PC-3 (cell line): ENCODE data around the gene DBF4B. TPM values are rescaled to one million over a fixed set of nuclear protein-coding genes. Genes with fewer than 3 reads are reported as not detected.

Source experiments
- ATAC-seq: fragments of 200-7000 bp; cut with Tn5 transposase; 2 replicates; pipeline ENCODE4 v1.9.1; 2020; ENCODE audit warnings: mild to moderate bottlenecking, moderate library complexity
- BruUV-seq: library from RNA; stranded (reverse); fragments of 400-500 nt; replicated peaks from 2 replicates; lab custom pipeline; 2021; lab: Mats Ljungman, UMichigan
- CTCF ChIA-PET: fragments of 300-600 bp; sonication (Branson Sonifier 250); formaldehyde crosslinking; loops from one replicate; lab custom pipeline; 2022; ENCODE audit warnings: antibody characterized with exemption; lab: Charles Lee
- POLR2A ChIA-PET: fragments of 300-600 bp; sonication (Branson Sonifier 250); formaldehyde crosslinking; loops from one replicate; lab custom pipeline; 2022; ENCODE audit warnings: antibody characterized with exemption; ENCODE audit not compliant: unreplicated experiment; lab: Charles Lee
- DNase-seq: peaks from one replicate; pipeline ENCODE4 v3.0.0-alpha.2; 2015
- H2AFZ ChIP-seq: fragments of 300-600 bp; sonication (generic); 2 replicates; pipeline ENCODE4 v1.6.0; 2016; ENCODE audit warnings: antibody characterized with exemption, low read length
- H3F3A ChIP-seq: fragments of 300-600 bp; sonication (generic); one replicate; pipeline ENCODE4 v1.6.0; 2017; ENCODE audit warnings: antibody characterized with exemption, low read length, control low read depth, mild to moderate bottlenecking; ENCODE audit not compliant: unreplicated experiment
- H3K27ac ChIP-seq: fragments of 300-600 bp; sonication (generic); 2 replicates; pipeline ENCODE4 v1.5.1; 2016; ENCODE audit warnings: mild to moderate bottlenecking, low read length
- H3K27me3 ChIP-seq: fragments of 300-600 bp; sonication (generic); 2 replicates; pipeline ENCODE4 v1.6.1; 2016; ENCODE audit warnings: low read length, mixed read lengths
- H3K36me3 ChIP-seq: fragments of 300-600 bp; sonication (generic); 2 replicates; pipeline ENCODE4 v1.6.1; 2016; ENCODE audit warnings: low read depth, mixed run types, low read length, mixed read lengths
- H3K4me1 ChIP-seq: fragments of 300-600 bp; sonication (generic); 2 replicates; pipeline ENCODE4 v1.5.1; 2016; ENCODE audit warnings: low read length; ENCODE audit not compliant: insufficient read depth
- H3K4me2 ChIP-seq: fragments of 300-600 bp; sonication (generic); 2 replicates; pipeline ENCODE4 v1.6.0; 2016; ENCODE audit warnings: low read length
- H3K4me3 ChIP-seq: fragments of 300-600 bp; sonication (generic); 2 replicates; pipeline ENCODE4 v1.5.1; 2016; ENCODE audit warnings: mild to moderate bottlenecking, low read length, mixed read lengths
- H3K79me2 ChIP-seq: fragments of 300-600 bp; sonication (generic); 2 replicates; pipeline ENCODE4 v1.6.1; 2017; ENCODE audit warnings: low read length, mixed read lengths
- H3K9ac ChIP-seq: fragments of 300-600 bp; sonication (generic); 2 replicates; pipeline ENCODE4 v1.6.0; 2016; ENCODE audit warnings: mild to moderate bottlenecking, low read length
- H3K9me2 ChIP-seq: fragments of 300-600 bp; sonication (generic); replicated peaks from 2 replicates; pipeline ENCODE4 v1.6.1; 2016; ENCODE audit warnings: mixed run types, low read length, mixed read lengths
- H3K9me3 ChIP-seq: fragments of 300-600 bp; sonication (generic); 2 replicates; pipeline ENCODE4 v1.6.1; 2016; ENCODE audit warnings: low read length, mixed read lengths
- H4K20me1 ChIP-seq: fragments of 300-600 bp; sonication (generic); 2 replicates; pipeline ENCODE4 v1.6.1; 2016; ENCODE audit warnings: low read length, mixed read lengths
- CTCF ChIP-seq: fragments of 300-600 bp; sonication (generic); conservative IDR thresholded peaks from 2 replicates; pipeline ENCODE4 v1.5.1; 2017; ENCODE audit warnings: antibody characterized with exemption, low read depth, mild to moderate bottlenecking, low read length
- EZH2 ChIP-seq: fragments of 300-600 bp; sonication (generic); IDR thresholded peaks from one replicate; pipeline ENCODE4 v1.6.1; 2017; ENCODE audit warnings: antibody characterized with exemption, mild to moderate bottlenecking, low read length; ENCODE audit not compliant: unreplicated experiment
- EZH2phosphoT487 ChIP-seq: fragments of 300-600 bp; sonication (generic); IDR thresholded peaks from 2 replicates; pipeline ENCODE4 v1.6.1; 2018; ENCODE audit warnings: mild to moderate bottlenecking, antibody characterized with exemption, low read length, borderline replicate concordance
- intact Hi-C: fragments of 100-400 bp; cut with micrococcal nuclease; formaldehyde crosslinking; loops from 2 replicates; pipeline ENCODE4 v1.9.0; 2023
- total RNA-seq: library from RNA; depleted of rRNA; stranded (reverse); fragments of >200 nt; gene quantifications from 2 replicates; pipeline ENCODE4 v1.2.3, GENCODE V29; 2014

Gene DBF4B
- total RNA-seq, 1 experiment from 2014 or later: 17.9 TPM

DNA sequence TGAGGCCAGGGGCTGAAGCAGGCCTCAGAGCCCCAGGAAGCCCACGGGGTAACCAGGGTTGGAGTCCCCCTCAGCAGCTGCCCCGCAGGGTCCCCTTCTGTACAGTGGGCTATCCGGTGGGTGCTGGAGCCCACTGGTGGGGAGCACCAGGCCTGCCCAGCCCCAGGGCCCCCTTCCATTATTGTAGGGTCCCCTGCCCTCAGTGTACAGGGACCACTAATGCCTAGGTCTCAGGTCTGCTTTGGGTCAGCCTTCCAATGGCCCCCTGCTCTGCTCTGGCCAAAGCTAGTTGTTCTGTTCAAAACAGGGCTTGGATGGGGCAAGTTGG lies 51.4 kb downstream of the DBF4B start:
- no peak overlapping the region for H2AFZ ChIP-seq
- peaks cover 4% of the 10 kb centered on the region; the same call in 1 of the 2 replicates for H3K4me1 ChIP-seq
- no peak for TF ChIP-seq CTCF
- TF ChIP-seq EZH2phosphoT487: no peak
- TF ChIP-seq EZH2: no peak
- ChIA-PET CTCF (no interaction called here), POLR2A (interaction anchor here (0.6 kb wide), 1 partner anchor 69 kb away, joined by 3 read pairs; no protein-coding TSS in a partner anchor)
- H3K9ac ChIP-seq: no peak overlapping the region
- BruUV-seq: no TSS peak
- H3K27ac ChIP-seq: no peak overlapping the region
- intact Hi-C loops: no loop called here
- H3K36me3 ChIP-seq: no peaks in the 10 kb centered on the region
- H3K4me2 ChIP-seq: no peak overlapping the region; the same call in 1 of the 2 replicates
- DNase-seq: no peak
- H3K27me3 ChIP-seq: 0 out of 2 replicates have a peak, but pooled peaks cover 5% of the 10 kb centered on the region
- H3K9me3 ChIP-seq: no peaks in the 10 kb centered on the region
- H4K20me1 ChIP-seq: no peaks in the 10 kb centered on the region
- no peaks in the 10 kb centered on the region for H3F3A ChIP-seq
- ATAC-seq: no peak
- no peak overlapping the region for H3K4me3 ChIP-seq
- no peaks in the 10 kb centered on the region for H3K9me2 ChIP-seq
- no peaks in the 10 kb centered on the region for H3K79me2 ChIP-seq

DNA sequence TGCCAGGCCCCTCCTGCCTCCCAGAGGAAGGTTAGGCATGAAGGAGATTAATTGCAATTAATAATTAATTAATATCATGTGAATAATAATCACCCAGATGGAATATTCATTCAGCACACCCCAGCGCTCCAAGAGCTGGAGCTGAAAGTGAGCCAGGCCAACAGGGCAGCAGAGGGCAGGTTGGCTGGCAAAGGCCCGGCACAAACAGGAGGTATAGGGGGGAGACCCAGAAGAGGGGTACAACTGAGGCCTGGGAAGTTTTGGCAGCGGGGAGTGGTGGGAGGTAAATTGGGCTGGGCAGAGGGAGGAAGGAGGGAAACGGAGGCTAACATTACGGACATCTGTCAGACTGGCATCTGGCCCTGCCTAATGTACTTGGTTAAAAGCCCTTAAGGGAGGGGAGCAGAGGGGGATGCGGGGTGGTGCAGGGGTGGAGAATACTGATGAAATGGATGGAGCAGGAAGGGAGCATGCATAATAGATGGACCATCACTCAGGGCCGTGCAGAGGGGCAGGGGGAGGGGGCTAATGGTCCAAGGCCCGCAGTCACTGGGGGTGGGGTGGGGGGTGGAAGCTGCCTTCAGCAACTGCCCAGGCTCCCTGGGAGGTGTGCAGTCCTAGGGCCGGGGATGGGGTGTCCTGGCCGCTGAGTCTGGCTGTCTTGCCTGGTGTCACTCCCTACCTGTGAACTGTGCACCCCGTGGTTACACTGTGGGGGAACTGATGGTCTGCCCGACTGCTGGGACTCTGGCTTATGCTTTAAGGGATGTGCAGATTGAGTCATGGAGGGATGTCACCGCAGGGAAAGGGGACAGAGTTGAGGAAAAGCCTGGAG lies 52.2 kb downstream of the DBF4B start:
- Histone ChIP-seq H2AFZ (no peak overlapping the region), H3K27me3 (0 out of 2 replicates have a peak, but pooled peaks cover 5% of the 10 kb centered on the region), H3K9ac (no peak overlapping the region), H3K27ac (no peak overlapping the region), H3K36me3 (no peaks in the 10 kb centered on the region), H4K20me1 (no peaks in the 10 kb centered on the region), H3K4me1 (peaks cover 4% of the 10 kb centered on the region; the same call in 1 of the 2 replicates), H3K79me2 (no peaks in the 10 kb centered on the region), H3F3A (no peaks in the 10 kb centered on the region), H3K9me2 (no peaks in the 10 kb centered on the region), H3K9me3 (no peaks in the 10 kb centered on the region), H3K4me2 (no peak overlapping the region), H3K4me3 (no peak overlapping the region)
- no peak for ATAC-seq
- DNase-seq: no peak
- no TSS peak for BruUV-seq
- ChIA-PET CTCF (no interaction called here), POLR2A (interaction anchor here (0.6 kb wide), 1 partner anchor 69 kb away, joined by 3 read pairs; no protein-coding TSS in a partner anchor)
- intact Hi-C loops: no loop called here
- TF ChIP-seq EZH2: no peak
- TF ChIP-seq EZH2phosphoT487: no peak
- TF ChIP-seq CTCF: no peak
